HEK293T (cell line): ENCODE results near the gene PCSK2.

Experiments
- BHLHE40 ChIP-seq: fragments of 450-650 bp; IDR thresholded peaks from 2 replicates; pipeline ENCODE4 v1.6.1; 2016; ENCODE audit warnings: mild to moderate bottlenecking, moderate library complexity, borderline replicate concordance
- ELF4 ChIP-seq: fragments of 450-650 bp; IDR thresholded peaks from 2 replicates; pipeline ENCODE4 v1.6.1; 2017; ENCODE audit warnings: antibody characterized with exemption
- FOXM1 ChIP-seq: fragments of 450-650 bp; IDR thresholded peaks from 2 replicates; pipeline ENCODE4 v1.6.1; 2017; ENCODE audit warnings: mild to moderate bottlenecking, borderline replicate concordance
- SUZ12 ChIP-seq: fragments of 450-650 bp; IDR thresholded peaks from 2 replicates; pipeline ENCODE4 v1.6.1; 2016; ENCODE audit warnings: mild to moderate bottlenecking

GRCh38 chr20:17479063-17479657 is 252.3 kb downstream of the PCSK2 start:
- TF ChIP-seq SUZ12 (no peak), ELF4 (no peak), FOXM1 (no peak), BHLHE40 (no peak)
